Naive thymus-derived CD4-positive, alpha-beta T cell (primary cell): Measurements from ENCODE around the gene GJD4. TPM values are rescaled to one million over a fixed set of nuclear protein-coding genes. Genes with fewer than 3 reads are reported as not detected.

ENCODE experiments used
- ATAC-seq: fragments of 150-1000 bp; cut with Tn5 transposase; 2 replicates; pipeline ENCODE4 v1.10.0; 2021; ENCODE audit warnings: mild to moderate bottlenecking, moderate library complexity
- CTCF ChIA-PET: fragments of 350-600 bp; sonication (Branson Sonifier 250); formaldehyde crosslinking; loops from one replicate; lab custom pipeline; 2021; ENCODE audit warnings: antibody characterized with exemption; lab: Charles Lee
- POLR2A ChIA-PET: fragments of 350-600 bp; sonication (Branson Sonifier 250); formaldehyde crosslinking; loops from one replicate; lab custom pipeline; 2021; ENCODE audit warnings: antibody characterized with exemption, inconsistent platforms; lab: Charles Lee
- DNase-seq, 9 donors: peaks; one replicate each; pipeline versions ENCODE4 v3.0.0 to v3.0.0-alpha.2; 2020 to 2022; ENCODE audit warnings: mixed read lengths in 1 of 9
- H3K27ac ChIP-seq: one replicate; pipeline ENCODE4 v1.7.0; 2013; ENCODE audit warnings: mild to moderate bottlenecking, low read depth, low read length, moderate library complexity
- H3K27me3 ChIP-seq, 2 donors: one replicate each; pipeline ENCODE4 v1.7.0; 2013; ENCODE audit warnings: low read length in 2 of 2, mild to moderate bottlenecking in 2 of 2, moderate library complexity in 2 of 2; ENCODE audit not compliant: control insufficient read depth in 2 of 2, insufficient read depth in 2 of 2
- H3K36me3 ChIP-seq, 3 experiments: 1 replicate in 2 of 3; 2 replicates in 1 of 3; pipeline ENCODE4 v1.7.0; 2013; ENCODE audit warnings: low read length in 3 of 3, mild to moderate bottlenecking in 3 of 3, moderate library complexity in 1 of 3; ENCODE audit not compliant: insufficient read depth in 3 of 3, control insufficient read depth in 2 of 3
- H3K4me1 ChIP-seq, 2 donors: one replicate each; pipeline ENCODE4 v1.7.0; 2013; ENCODE audit warnings: low read length in 2 of 2, mild to moderate bottlenecking in 2 of 2, moderate library complexity in 1 of 2; ENCODE audit not compliant: control insufficient read depth in 2 of 2, insufficient read depth in 2 of 2
- H3K4me3 ChIP-seq: 2 replicates; pipeline ENCODE4 v1.7.0; 2013; ENCODE audit warnings: mild to moderate bottlenecking, low read length
- H3K9me3 ChIP-seq, 3 experiments: 1 replicate in 2 of 3; 2 replicates in 1 of 3; pipeline ENCODE4 v1.7.0; 2013; ENCODE audit warnings: low read length in 3 of 3; ENCODE audit not compliant: control insufficient read depth in 2 of 3
- H3K27ac Mint-ChIP-seq, 9 donors: one replicate each; pipeline ENCODE4 v1.8.0; 2020 to 2022; ENCODE audit warnings: mixed read lengths in 9 of 9, mild to moderate bottlenecking in 8 of 9, moderate library complexity in 5 of 9, inconsistent platforms in 2 of 9
- H3K27me3 Mint-ChIP-seq, 5 donors: one replicate each; pipeline ENCODE4 v1.8.0; 2021 to 2022; ENCODE audit warnings: mixed read lengths in 5 of 5, mild to moderate bottlenecking in 1 of 5
- H3K36me3 Mint-ChIP-seq, 5 donors: one replicate each; pipeline ENCODE4 v1.8.0; 2020 to 2022; ENCODE audit warnings: mixed read lengths in 5 of 5, mild to moderate bottlenecking in 3 of 5, inconsistent platforms in 1 of 5
- H3K4me1 Mint-ChIP-seq, 7 donors: one replicate each; pipeline ENCODE4 v1.8.0; 2020 to 2022; ENCODE audit warnings: mixed read lengths in 7 of 7, mild to moderate bottlenecking in 3 of 7, inconsistent platforms in 1 of 7
- H3K4me3 Mint-ChIP-seq, 10 donors: one replicate each; pipeline ENCODE4 v1.8.0; 2020 to 2022; ENCODE audit warnings: mild to moderate bottlenecking in 10 of 10, mixed read lengths in 10 of 10, moderate library complexity in 6 of 10, inconsistent platforms in 2 of 10
- H3K9me3 Mint-ChIP-seq, 11 donors: one replicate each; pipeline ENCODE4 v1.8.0; 2020 to 2022; ENCODE audit warnings: mixed read lengths in 11 of 11, mild to moderate bottlenecking in 4 of 11, inconsistent platforms in 1 of 11, moderate library complexity in 1 of 11
- intact Hi-C, 2 donors: fragments of 100-400 bp; cut with micrococcal nuclease; formaldehyde crosslinking; loops; one replicate each; pipeline ENCODE4 v1.15.1; 2023
- polyA plus RNA-seq, 2 donors: library from polyadenylated mRNA; unstranded; fragments of 300-500 nt; fragmentation: Illumina TruSeq; gene quantifications; one replicate each; pipeline ENCODE4 v1.2.3, GENCODE V29; 2021
- total RNA-seq, 6 experiments: library from RNA in 5 of 6; stranded (reverse) in 5 of 6; gene quantifications; 1 replicate in 5 of 6; 2 replicates in 1 of 6; pipeline ENCODE4 v1.2.3 and lab custom pipeline; 2021 to 2026

GJD4 gene
- total and polyA plus RNA-seq, 7 experiments from 2014 or later, result not detected

DNA sequence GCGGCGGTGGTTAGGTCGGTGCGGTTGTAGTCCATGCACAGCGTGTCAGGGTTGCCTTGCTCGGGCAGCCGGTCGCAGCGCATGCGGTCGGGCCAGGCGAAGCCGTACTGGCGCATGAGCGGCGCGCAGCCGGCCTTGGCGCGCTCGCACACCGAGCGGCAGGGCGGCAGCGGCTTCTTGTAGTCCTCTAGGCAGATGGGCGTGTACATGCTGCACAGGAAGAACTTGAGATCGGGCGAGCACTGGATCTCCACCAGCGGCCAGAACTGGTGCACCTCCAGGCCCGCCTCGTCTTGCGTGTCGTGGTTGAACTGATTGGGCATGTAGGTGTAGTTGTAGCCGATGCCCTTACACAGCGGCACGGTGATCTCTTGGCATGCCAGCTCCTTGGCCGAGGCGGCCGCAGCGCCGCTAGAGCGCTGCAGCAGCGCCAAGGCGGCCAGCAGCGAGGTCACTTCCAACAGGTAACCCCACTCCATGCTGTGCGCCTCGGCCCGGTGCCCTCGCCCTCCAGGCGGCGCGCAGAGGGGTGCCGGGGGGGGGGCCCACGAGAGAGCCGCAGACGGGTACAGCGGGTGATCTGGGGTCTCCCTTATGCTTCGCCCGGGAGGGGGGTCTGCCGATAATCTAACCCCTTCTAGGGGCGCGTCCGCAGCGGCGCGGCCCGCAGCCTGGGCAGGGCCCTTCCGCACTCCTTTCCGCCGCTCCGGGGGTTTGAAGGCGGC lies 36.0 kb downstream of the GJD4 start:
- Mint-ChIP-seq H3K27me3 (peaks cover 18 to 81% (median 36%) of the 10 kb centered on the region in 5 donors), H3K27ac (peak overlapping the region in 2 of 9 donors; percentile 29 to 43), H3K36me3 (no peaks in the 10 kb centered on the region), H3K9me3 (peaks cover 0 to 1% (median 0%) of the 10 kb centered on the region in 11 donors), H3K4me1 (peaks cover 15 to 50% (median 23%) of the 10 kb centered on the region in 7 donors), H3K4me3 (peak overlapping the region; percentile 81 to 94 (median 86))
- DNase-seq (peak in 7 of 9 donors; percentile 21 to 56 (median 37)), ATAC-seq (peak; percentile 45)
- Histone ChIP-seq H3K4me1 (peaks cover 4 to 5% of the 10 kb centered on the region in 2 donors), H3K4me3 (peak overlapping the region; percentile 47), H3K36me3 (no peaks in the 10 kb centered on the region), H3K27me3 (peaks cover 3 to 11% of the 10 kb centered on the region in 2 donors), H3K27ac (no peak overlapping the region), H3K9me3 (no peaks in the 10 kb centered on the region)
- ChIA-PET POLR2A (no interaction called here), CTCF (no interaction called here)
- intact Hi-C loops, result loop anchor here (2.0 to 10.0 kb wide), 3 partner anchors 186 to 550 kb away; partner anchors contain the start of gene CUL2 (in 1 of the 2)

DNA sequence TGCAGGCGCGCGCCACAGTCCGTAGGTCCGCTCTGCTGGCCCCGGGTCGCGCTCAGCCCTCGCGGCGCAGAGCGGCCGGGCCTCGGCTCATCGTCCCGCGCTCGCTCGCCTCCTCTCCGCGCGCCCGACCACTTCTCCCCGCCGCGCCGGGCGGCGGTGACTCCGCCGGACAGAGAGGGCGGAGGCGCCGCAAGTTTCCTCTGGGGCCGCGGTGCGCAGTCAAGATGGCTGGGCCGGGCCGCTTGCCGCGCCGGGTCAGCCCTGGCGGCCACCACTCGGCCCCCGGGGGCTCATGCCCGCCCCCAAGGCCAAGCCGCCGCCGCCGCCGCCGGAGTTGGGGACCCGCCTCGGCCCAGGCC lies 36.5 kb downstream of the GJD4 start:
- ChIA-PET POLR2A (no interaction called here), CTCF (no interaction called here)
- H3K9me3 Mint-ChIP-seq, result peaks cover 0 to 1% (median 0%) of the 10 kb centered on the region in 11 donors
- H3K36me3 ChIP-seq, result no peaks in the 10 kb centered on the region
- no peak overlapping the region for H3K27ac Mint-ChIP-seq
- H3K4me1 Mint-ChIP-seq, result peaks cover 12 to 48% (median 23%) of the 10 kb centered on the region in 7 donors
- peaks cover 3 to 9% of the 10 kb centered on the region in 2 donors for H3K27me3 ChIP-seq
- H3K9me3 ChIP-seq, result no peaks in the 10 kb centered on the region
- H3K4me3 Mint-ChIP-seq, result peak overlapping the region in 4 of 10 donors; percentile 88 to 94 (median 90)
- no peaks in the 10 kb centered on the region for H3K36me3 Mint-ChIP-seq
- H3K27ac ChIP-seq, result no peak overlapping the region
- peaks cover 4 to 5% of the 10 kb centered on the region in 2 donors for H3K4me1 ChIP-seq
- intact Hi-C loops, result loop anchor here (1.0 to 10.0 kb wide), 7 partner anchors 187 to 551 kb away; partner anchors contain the start of genes CUL2 (in 2 of the 2) and CREM (in 1 of the 2)
- ATAC-seq (no peak), DNase-seq (no peak)
- H3K27me3 Mint-ChIP-seq, result peaks cover 12 to 80% (median 32%) of the 10 kb centered on the region in 5 donors
- peak overlapping the region; percentile 80 for H3K4me3 ChIP-seq

DNA sequence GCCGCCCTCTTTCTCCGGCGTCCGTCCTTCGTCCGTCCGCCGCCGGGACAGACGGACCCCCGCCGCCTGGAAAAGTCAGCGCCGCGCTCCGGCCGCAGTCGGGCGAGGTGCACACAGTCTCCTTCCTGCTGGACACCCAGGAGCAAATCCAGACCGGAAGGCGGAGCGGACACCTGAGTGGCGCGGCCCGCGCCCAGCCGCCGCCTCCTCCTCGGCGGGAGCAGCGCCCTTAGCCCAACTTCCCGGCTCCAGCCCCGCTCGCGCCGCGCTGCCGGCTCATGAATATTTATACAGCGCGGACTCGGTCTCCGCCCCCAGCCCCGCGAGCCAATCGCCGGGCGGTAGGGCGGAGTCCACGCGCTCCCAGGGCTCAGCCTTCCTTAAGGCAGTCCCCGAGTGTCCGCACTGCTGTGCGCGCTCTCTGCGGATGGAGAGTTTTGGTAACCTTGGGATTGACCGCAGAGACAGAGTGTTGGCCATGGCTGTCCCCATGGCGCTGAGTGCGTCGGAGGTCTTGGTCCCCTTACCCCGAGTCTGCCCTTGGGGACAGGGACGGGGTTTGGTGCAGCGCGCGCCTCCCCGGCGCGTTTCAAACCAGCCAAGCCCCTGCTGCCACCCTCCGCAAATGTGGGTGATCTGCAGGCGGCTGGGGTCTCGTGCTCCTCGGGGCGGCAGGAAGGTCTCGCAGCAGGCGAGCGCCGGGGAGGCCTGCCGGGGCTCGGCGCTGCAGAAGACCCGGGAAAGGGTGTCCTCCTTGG lies 37.1 kb downstream of the GJD4 start, which contains the start of gene FZD8:
TSS of gene FZD8 (minus strand) at position 262 of the 758 bp plus-strand sequence. CDS start 867 bp downstream, outside the sequence.
- ATAC-seq (peak; percentile 87), DNase-seq (peak; percentile 35 to 77 (median 58))
- intact Hi-C loops, result loop anchor here (1.0 to 10.0 kb wide), 6 partner anchors 187 to 552 kb away; partner anchors contain the start of genes CREM (in 1 of the 2) and CUL2 (in 1 of the 2)
- Histone ChIP-seq H3K27ac (no peak within 1 kb of the TSS), H3K4me1 (peaks cover 4 to 5% of the 10 kb centered on the region in 2 donors), H3K36me3 (no peaks in the 10 kb centered on the region), H3K4me3 (peak within 1 kb of the TSS; percentile 80), H3K9me3 (no peaks in the 10 kb centered on the region), H3K27me3 (peaks cover 3 to 9% of the 10 kb centered on the region in 2 donors)
- H3K27me3 Mint-ChIP-seq, result peaks cover 7 to 79% (median 26%) of the 10 kb centered on the region in 5 donors
- H3K36me3 Mint-ChIP-seq, result no peaks in the 10 kb centered on the region
- H3K4me1 Mint-ChIP-seq, result peaks cover 9 to 42% (median 22%) of the 10 kb centered on the region in 7 donors
- peaks cover 0 to 1% (median 0%) of the 10 kb centered on the region in 11 donors for H3K9me3 Mint-ChIP-seq
- H3K4me3 Mint-ChIP-seq, result peak within 1 kb of the TSS; percentile 81 to 94 (median 88)
- ChIA-PET CTCF (no interaction called here), POLR2A (no interaction called here)
- H3K27ac Mint-ChIP-seq, result peak within 1 kb of the TSS in 5 of 9 donors; percentile 4 to 49 (median 42)

DNA sequence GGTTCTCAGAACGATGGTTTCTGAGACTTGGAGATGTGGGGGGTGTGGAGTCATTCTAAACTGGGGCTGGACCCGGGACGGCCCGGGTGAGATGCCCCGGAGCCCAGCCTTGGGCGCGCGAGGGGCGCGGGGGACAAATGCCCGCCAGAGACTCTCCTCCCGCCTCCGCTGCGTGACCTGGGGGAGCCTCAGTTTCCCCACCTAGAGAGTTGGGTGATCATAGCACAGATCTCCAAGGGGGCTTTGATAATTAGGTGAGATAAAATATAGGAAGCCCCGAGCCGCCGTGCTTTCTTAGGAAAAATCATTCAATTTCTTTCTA lies 37.6 kb downstream of the GJD4 start:
- Histone ChIP-seq H3K36me3 (no peaks in the 10 kb centered on the region), H3K4me1 (peaks cover 4 to 5% of the 10 kb centered on the region in 2 donors), H3K27ac (no peak overlapping the region), H3K4me3 (peak overlapping the region; percentile 80), H3K27me3 (peaks cover 3 to 6% of the 10 kb centered on the region in 2 donors), H3K9me3 (no peaks in the 10 kb centered on the region)
- H3K4me3 Mint-ChIP-seq, result peak overlapping the region; percentile 80 to 94 (median 88)
- H3K27me3 Mint-ChIP-seq, result peaks cover 1 to 77% (median 25%) of the 10 kb centered on the region in 5 donors
- peaks cover 9 to 37% (median 20%) of the 10 kb centered on the region in 7 donors for H3K4me1 Mint-ChIP-seq
- no peaks in the 10 kb centered on the region for H3K36me3 Mint-ChIP-seq
- ChIA-PET POLR2A (no interaction called here), CTCF (no interaction called here)
- H3K9me3 Mint-ChIP-seq, result no peaks in the 10 kb centered on the region
- H3K27ac Mint-ChIP-seq, result peak overlapping the region in 3 of 9 donors; percentile 4 to 49 (median 19)
- no peak for ATAC-seq
- intact Hi-C loops, result loop anchor here (1.0 to 10.0 kb wide), 7 partner anchors 188 to 552 kb away; partner anchors contain the start of genes CREM (in 1 of the 2) and CUL2 (in 1 of the 2)
- DNase-seq, result no peak

DNA sequence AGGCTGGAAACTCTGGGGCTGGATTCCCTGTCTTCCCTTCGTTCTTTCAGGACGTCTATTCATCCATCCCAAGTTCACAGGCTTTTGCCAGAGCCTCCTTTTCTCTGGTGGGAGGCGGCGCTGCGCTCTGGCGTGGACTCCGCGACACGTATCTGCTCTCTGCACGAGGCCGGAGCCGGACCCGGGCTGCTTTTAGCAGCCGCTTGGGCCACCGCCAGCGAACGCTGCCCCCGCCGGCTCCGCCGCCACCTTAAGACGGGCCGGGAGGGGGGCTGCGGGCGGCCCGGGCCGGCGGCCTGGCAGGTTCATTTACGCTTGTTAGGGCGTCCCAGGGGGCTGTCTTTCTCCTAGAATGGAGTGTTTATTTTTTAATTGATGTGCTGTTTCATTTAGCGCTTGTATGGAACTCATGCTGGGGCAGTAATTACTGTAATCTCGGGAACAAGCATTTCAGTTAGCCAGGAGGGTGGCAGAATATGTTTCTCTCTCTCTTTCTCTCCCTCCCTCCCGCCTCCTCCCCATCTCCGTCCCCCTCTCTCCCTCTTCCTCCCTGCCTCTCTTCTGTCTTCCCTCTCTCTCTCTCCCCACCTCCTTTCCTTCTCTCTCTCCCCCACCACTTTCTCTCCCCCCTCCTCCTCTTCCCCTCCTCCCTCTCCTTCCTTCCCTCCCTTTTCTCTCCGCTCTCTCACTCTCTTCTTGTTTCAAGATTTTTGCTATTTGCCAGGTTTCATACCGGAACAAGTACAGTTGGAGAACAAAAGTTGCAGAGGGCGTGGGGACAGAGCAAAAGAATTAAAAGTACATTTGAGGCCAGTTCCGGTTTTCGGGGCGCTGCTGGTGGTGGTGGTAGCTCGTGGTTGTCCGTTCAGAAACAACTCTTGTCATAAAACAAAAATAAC lies 38.3 kb downstream of the GJD4 start:
- peaks cover under 1 to 3% of the 10 kb centered on the region in 2 donors for H3K27me3 ChIP-seq
- DNase-seq (peak in 3 of 9 donors; percentile 13 to 23 (median 13)), ATAC-seq (no peak)
- peak overlapping the region; percentile 80 for H3K4me3 ChIP-seq
- H3K4me1 ChIP-seq, result peaks cover 4 to 5% of the 10 kb centered on the region in 2 donors
- no peak overlapping the region for H3K27ac ChIP-seq
- H3K36me3 ChIP-seq, result no peaks in the 10 kb centered on the region
- no peaks in the 10 kb centered on the region for H3K36me3 Mint-ChIP-seq
- H3K4me3 Mint-ChIP-seq, result peak overlapping the region; percentile 80 to 94 (median 88)
- no peaks in the 10 kb centered on the region for H3K9me3 Mint-ChIP-seq
- CTCF ChIA-PET, result interaction anchor here (1.3 kb wide), 1 partner anchor 8 kb away, joined by 3 read pairs; no protein-coding TSS in a partner anchor
- peaks cover 9 to 37% (median 20%) of the 10 kb centered on the region in 7 donors for H3K4me1 Mint-ChIP-seq
- H3K27ac Mint-ChIP-seq, result peak overlapping the region in 3 of 9 donors; percentile 29 to 86 (median 48)
- intact Hi-C loops, result loop anchor here (1.0 to 10.0 kb wide), 6 partner anchors 189 to 517 kb away; partner anchors contain the start of gene CREM (in 1 of the 2)
- peaks cover 0 to 72% (median 19%) of the 10 kb centered on the region in 5 donors for H3K27me3 Mint-ChIP-seq
- POLR2A ChIA-PET, result no interaction called here
- no peaks in the 10 kb centered on the region for H3K9me3 ChIP-seq
